Loucy (cell line): Measurements from ENCODE around the gene RGS11.

Experiments used
- EZH2phosphoT487 ChIP-seq: fragments of 200-600 bp; IDR thresholded peaks from 2 replicates; pipeline ENCODE4 v1.6.1; 2018; ENCODE audit warnings: antibody characterized with exemption, mild to moderate bottlenecking, moderate library complexity, borderline replicate concordance
- TF ChIP-seq, protein P1 (sequence below): fragments of 200-600 bp; sonication (generic); conservative IDR thresholded peaks from 2 replicates; pipeline ENCODE4 v1.5.1; 2014; ENCODE audit warnings: mild to moderate bottlenecking, antibody characterized with exemption, low read length

DNA sequence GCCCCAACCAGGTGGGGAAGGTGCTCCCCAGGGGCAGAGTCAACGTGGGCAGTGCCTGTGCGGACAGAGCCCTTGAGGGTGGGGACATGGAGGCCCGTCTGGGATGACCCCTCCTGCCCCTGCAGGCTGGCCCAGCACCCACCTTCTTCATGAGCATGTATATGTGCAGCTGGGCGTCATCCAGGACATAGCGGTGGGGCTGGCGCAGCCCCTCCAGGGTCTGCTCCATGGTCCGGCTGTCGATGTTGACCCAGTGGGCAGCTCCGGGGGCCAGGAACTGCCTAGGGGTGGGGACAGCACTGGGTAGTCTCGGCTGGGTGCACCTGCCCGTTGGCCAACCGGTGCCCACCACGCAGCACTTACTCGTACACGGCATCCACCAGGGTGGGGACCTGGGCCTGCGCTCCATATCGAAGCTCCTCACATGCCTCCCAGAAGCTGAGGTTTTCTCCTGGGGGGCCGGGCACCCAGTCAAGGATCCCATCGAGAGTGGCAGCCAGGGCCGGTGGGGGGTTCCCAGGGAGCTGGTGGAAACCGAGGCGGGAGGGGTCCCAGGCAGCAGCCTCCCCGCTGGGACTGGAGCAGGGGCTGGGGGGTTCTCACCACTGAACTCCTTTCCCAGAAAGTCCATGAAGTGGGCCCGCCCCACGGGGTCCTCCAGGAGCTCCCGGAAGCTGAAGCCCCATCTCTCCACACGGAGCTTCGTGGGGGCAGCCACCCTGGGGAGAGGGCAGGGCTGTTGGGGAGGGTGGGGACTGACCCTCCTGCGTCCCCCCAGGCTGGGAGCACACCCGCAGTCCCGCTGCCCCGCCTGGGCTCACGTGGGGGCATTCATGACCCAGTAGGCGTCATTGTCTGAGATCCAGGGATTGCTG lies 5.1 kb downstream of the RGS11 start:
- TF ChIP-seq, protein P1, sequence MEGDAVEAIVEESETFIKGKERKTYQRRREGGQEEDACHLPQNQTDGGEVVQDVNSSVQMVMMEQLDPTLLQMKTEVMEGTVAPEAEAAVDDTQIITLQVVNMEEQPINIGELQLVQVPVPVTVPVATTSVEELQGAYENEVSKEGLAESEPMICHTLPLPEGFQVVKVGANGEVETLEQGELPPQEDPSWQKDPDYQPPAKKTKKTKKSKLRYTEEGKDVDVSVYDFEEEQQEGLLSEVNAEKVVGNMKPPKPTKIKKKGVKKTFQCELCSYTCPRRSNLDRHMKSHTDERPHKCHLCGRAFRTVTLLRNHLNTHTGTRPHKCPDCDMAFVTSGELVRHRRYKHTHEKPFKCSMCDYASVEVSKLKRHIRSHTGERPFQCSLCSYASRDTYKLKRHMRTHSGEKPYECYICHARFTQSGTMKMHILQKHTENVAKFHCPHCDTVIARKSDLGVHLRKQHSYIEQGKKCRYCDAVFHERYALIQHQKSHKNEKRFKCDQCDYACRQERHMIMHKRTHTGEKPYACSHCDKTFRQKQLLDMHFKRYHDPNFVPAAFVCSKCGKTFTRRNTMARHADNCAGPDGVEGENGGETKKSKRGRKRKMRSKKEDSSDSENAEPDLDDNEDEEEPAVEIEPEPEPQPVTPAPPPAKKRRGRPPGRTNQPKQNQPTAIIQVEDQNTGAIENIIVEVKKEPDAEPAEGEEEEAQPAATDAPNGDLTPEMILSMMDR: no peak
- no peak for TF ChIP-seq EZH2phosphoT487
